Transverse colon (tissue), 4 donors: ENCODE measurements around the gene PRF1. TPM values are rescaled to one million over a fixed set of nuclear protein-coding genes. Genes with fewer than 3 reads are reported as not detected.
"Not testable (repeated sequence)": the region's sequence is repeated elsewhere in the genome, so short reads cannot be mapped to it uniquely, and the experiment has no call there.

Experiments
- DNase-seq: peaks from one replicate; pipeline ENCODE4 v3.0.0-alpha.2; 2019
- H3K27ac ChIP-seq, 4 donors: fragments of 200-600 bp; sonication (generic); 2 replicates each; pipeline ENCODE4 v1.5.1; 2016 to 2018; ENCODE audit warnings: inconsistent platforms in 4 of 4
- H3K27me3 ChIP-seq: fragments of 200-600 bp; sonication (generic); 2 replicates; pipeline ENCODE4 v1.5.1; 2017; ENCODE audit warnings: inconsistent platforms
- H3K36me3 ChIP-seq, 4 donors: fragments of 200-600 bp; sonication (generic); 2 replicates each; pipeline ENCODE4 v1.5.1; 2017 to 2019; ENCODE audit warnings: inconsistent platforms in 4 of 4
- H3K4me1 ChIP-seq, 4 donors: fragments of 200-600 bp; sonication (generic); 2 replicates each; pipeline ENCODE4 v1.5.1; 2017 to 2020; ENCODE audit warnings: inconsistent platforms in 4 of 4
- H3K4me3 ChIP-seq, 4 donors: fragments of 200-600 bp; sonication (generic); 1 replicate in 1 of 4; 2 replicates in 3 of 4; pipeline versions ENCODE4 v1.5.1 to v1.6.1; 2017 to 2019; ENCODE audit warnings: inconsistent platforms in 4 of 4
- H3K9me3 ChIP-seq, 2 donors: fragments of 200-600 bp; sonication (generic); 2 replicates each; pipeline ENCODE4 v1.5.1; 2017 to 2019; ENCODE audit warnings: inconsistent platforms in 2 of 2
- EP300 ChIP-seq: sonication (generic); formaldehyde crosslinking; IDR thresholded peaks from one replicate; pipeline ENCODE4 v1.6.1; 2017; ENCODE audit warnings: antibody characterized with exemption, low read depth
- POLR2A ChIP-seq: fragments of 450-650 bp; IDR thresholded peaks from one replicate; pipeline ENCODE4 v1.6.1; 2016; ENCODE audit warnings: antibody characterized with exemption, mild to moderate bottlenecking, moderate library complexity
- POLR2AphosphoS5 ChIP-seq, 3 donors: sonication (generic); formaldehyde crosslinking; IDR thresholded peaks; one replicate each; pipeline ENCODE4 v1.6.1; 2016; ENCODE audit warnings: antibody characterized with exemption in 3 of 3
- WGBS, 2 donors: methylation state at CpG; one replicate each; pipeline ENCODE4 v1.1.5; 2018; ENCODE audit warnings: low coverage in 1 of 2; 5-methylcytosine and 5-hydroxymethylcytosine counted together
- in situ Hi-C, 4 donors: fragments of 200-750 bp; cut with MboI; loops; one replicate each; pipeline versions ENCODE4 v1.15.0 to v1.15.1; 2017; ENCODE audit warnings: low sequenced_read_pairs in 3 of 4, low pct_ligation_motif_present in 1 of 4, low pct_unique_long_range_greater_than_20kb in 1 of 4
- intact Hi-C: fragments of 100-400 bp; cut with DNase I; formaldehyde crosslinking; loops from one replicate; pipeline ENCODE4 v1.15.1; 2023; ENCODE audit warnings: low total_unique reads
- total RNA-seq, 4 donors: library from RNA; depleted of rRNA; stranded (reverse); fragments of >200 nt; gene quantifications; one replicate each; pipeline ENCODE4 v1.1.0, GENCODE V29; 2016
- TF ChIP-seq, protein P1 (sequence below), 5 experiments: fragments of 200-600 bp in 3 of 5; fragments of 450-650 bp in 2 of 5; sonication (generic) in 3 of 5; IDR thresholded peaks; 1 replicate in 2 of 5; 2 replicates in 3 of 5; pipeline ENCODE4 v1.5.1; 2016 to 2017; ENCODE audit warnings: antibody characterized with exemption in 5 of 5, inconsistent platforms in 3 of 5, mild to moderate bottlenecking in 2 of 5, moderate library complexity in 1 of 5

PRF1 gene
- total RNA-seq, 4 donors from 2014 or later, result 0.80 to 12.7 (median 6.0) TPM

DNA sequence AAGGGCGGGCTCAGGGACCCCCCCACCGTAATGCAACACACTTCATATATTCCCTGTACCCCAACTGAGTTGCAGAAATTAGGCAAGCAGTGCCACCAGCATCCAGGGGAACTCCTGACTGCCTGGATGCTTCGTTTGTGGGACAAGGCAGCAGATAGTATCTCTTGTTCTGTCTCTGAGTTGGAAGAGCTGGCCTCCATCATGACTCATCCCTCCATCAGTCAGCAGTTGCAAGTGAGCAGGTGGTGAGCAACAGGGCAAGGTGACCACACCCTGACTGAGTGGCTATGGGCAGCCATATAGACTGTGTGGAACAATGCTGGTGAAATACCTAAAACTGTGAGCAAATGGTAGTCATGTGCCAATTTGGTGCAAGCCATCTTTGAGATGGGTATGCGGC lies 47.0 kb upstream of the PRF1 start:
- intact Hi-C loops (no loop called here), in situ Hi-C loops (no loop called here)
- no peaks in the 10 kb centered on the region for H3K4me1 ChIP-seq
- no peak overlapping the region for H3K4me3 ChIP-seq
- TF ChIP-seq POLR2A, result no peak
- TF ChIP-seq, protein P1, sequence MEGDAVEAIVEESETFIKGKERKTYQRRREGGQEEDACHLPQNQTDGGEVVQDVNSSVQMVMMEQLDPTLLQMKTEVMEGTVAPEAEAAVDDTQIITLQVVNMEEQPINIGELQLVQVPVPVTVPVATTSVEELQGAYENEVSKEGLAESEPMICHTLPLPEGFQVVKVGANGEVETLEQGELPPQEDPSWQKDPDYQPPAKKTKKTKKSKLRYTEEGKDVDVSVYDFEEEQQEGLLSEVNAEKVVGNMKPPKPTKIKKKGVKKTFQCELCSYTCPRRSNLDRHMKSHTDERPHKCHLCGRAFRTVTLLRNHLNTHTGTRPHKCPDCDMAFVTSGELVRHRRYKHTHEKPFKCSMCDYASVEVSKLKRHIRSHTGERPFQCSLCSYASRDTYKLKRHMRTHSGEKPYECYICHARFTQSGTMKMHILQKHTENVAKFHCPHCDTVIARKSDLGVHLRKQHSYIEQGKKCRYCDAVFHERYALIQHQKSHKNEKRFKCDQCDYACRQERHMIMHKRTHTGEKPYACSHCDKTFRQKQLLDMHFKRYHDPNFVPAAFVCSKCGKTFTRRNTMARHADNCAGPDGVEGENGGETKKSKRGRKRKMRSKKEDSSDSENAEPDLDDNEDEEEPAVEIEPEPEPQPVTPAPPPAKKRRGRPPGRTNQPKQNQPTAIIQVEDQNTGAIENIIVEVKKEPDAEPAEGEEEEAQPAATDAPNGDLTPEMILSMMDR (IDR thresholded peaks at IDR 0.05), result no peak
- no peak for TF ChIP-seq EP300
- no peak for TF ChIP-seq POLR2AphosphoS5 (IDR thresholded peaks at IDR 0.05)
- H3K27me3 ChIP-seq, result no peaks in the 10 kb centered on the region
- DNase-seq, result no peak
- H3K36me3 ChIP-seq, result no peaks in the 10 kb centered on the region
- H3K27ac ChIP-seq, result no peak overlapping the region
- no peaks in the 10 kb centered on the region for H3K9me3 ChIP-seq
- WGBS, 2 donors, result 79% methylated on average over 4 of the region's 4 CpGs; no CpG with 5 or more reads in 1 of the 2 donors

DNA sequence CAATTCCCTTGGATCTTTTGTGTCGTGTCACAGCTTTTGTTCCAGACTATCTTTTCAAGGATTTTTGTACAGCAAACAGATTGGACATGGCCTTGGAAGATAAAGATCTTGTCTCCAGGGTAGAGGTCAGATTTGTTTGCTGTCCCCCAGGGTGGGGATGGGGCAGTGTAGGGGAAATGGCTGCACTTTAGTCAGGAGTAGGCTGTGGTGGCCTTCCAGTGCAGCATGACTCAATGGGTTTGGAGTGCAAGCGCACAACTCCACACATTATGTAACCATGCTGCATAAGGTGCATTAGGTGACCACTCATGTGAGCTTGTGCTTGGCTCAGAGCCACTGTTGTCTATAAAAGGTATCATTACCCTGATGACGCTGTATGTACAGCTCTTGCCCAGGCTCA lies 45.9 kb upstream of the PRF1 start:
- whole genome bisulfite sequencing, 2 donors, result 75 to 86% methylated on average over 2 to 3 of the region's 3 CpGs
- intact Hi-C loops, result no loop called here
- in situ Hi-C loops, result no loop called here
- H3K27ac ChIP-seq, result no peak overlapping the region
- no peak overlapping the region for H3K4me3 ChIP-seq
- no peaks in the 10 kb centered on the region for H3K4me1 ChIP-seq
- no peaks in the 10 kb centered on the region for H3K27me3 ChIP-seq
- TF ChIP-seq POLR2A, result no peak
- no peak for TF ChIP-seq POLR2AphosphoS5 (IDR thresholded peaks at IDR 0.05)
- no peak for TF ChIP-seq EP300
- TF ChIP-seq, protein P1 (IDR thresholded peaks at IDR 0.05), result no peak
- no peaks in the 10 kb centered on the region for H3K36me3 ChIP-seq
- no peak for DNase-seq
- no peaks in the 10 kb centered on the region for H3K9me3 ChIP-seq

DNA sequence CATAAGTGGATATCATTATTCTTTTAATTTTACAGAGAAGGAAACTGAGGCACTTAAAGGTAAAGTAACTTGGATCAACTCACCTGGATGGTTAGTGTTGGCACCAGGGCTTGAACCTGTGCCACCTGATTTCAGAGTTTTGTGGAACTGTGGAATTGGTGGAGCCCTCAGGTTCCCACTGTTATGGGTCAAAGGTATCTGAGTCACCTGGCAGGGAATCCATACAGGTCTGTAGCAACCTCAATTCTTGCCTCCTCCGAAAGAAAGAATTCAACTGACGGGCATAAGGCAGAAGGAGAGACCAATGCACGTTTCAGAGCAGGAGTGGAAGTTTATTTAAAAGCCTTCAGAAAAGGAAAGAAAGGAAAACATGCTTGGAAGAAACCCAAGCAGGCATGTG lies 44.5 kb upstream of the PRF1 start:
- H3K4me1 ChIP-seq, result no peaks in the 10 kb centered on the region
- no peaks in the 10 kb centered on the region for H3K27me3 ChIP-seq
- no peaks in the 10 kb centered on the region for H3K36me3 ChIP-seq
- intact Hi-C loops, result no loop called here
- DNase-seq, result no peak
- no peaks in the 10 kb centered on the region for H3K9me3 ChIP-seq
- TF ChIP-seq EP300, result no peak
- no peak for TF ChIP-seq POLR2A
- no peak for TF ChIP-seq POLR2AphosphoS5 (IDR thresholded peaks at IDR 0.05)
- TF ChIP-seq, protein P1 (IDR thresholded peaks at IDR 0.05), result no peak
- in situ Hi-C loops, result no loop called here
- no peak overlapping the region for H3K27ac ChIP-seq
- 50 to 100% methylated on average over 2 to 3 of the region's 3 CpGs for WGBS, 2 donors
- H3K4me3 ChIP-seq, result no peak overlapping the region

DNA sequence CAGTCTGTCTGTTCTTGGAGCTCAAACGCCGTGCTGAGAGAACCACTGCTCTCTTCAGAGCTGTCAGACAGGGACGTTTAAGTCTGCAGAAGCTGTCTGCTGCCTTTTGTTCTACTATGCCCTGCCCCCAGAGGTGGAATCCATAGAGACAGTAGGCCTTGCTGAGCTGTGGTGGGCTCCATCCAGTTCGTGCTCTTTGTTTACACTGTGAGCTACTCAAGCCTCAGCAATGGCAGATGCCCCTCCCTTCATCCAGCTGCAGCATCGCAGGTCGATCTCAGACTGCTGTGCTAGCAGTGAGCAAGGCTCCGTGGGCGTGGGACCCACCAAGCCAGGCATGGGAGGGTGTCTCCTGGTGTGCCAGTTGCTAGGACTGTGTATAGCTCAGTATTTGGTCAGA lies 42.4 kb upstream of the PRF1 start:
- H3K9me3 ChIP-seq, intact Hi-C loops, H3K27me3 ChIP-seq, DNase-seq, H3K4me1 ChIP-seq, in situ Hi-C loops, H3K4me3 ChIP-seq, H3K36me3 ChIP-seq, H3K27ac ChIP-seq: not testable (repeated sequence)
- 56% methylated on average over 8 of the region's 8 CpGs; no CpG with 5 or more reads in 1 of the 2 donors for WGBS, 2 donors

DNA sequence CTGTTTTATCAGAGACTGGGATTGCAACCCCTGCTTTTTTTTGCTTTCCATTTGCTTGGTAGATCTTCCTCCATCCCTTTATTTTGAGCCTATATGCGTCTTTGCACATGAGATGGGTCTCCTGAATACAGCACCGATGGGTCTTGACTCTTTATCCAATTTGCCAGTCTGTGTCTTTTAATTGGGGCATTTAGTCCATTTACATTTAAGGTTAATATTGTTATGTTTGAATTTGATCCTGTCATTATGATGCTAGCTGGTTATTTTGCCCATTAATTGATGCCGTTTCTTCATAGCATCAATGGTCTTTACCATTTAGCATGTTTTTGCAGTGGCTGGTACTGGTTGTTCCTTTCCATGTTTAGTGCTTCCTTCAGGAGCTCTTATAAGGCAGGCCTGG lies 40.7 kb upstream of the PRF1 start:
- intact Hi-C loops, H3K4me1 ChIP-seq, DNase-seq, H3K4me3 ChIP-seq, H3K36me3 ChIP-seq, H3K27me3 ChIP-seq, in situ Hi-C loops, H3K27ac ChIP-seq, H3K9me3 ChIP-seq: not testable (repeated sequence)
- WGBS, 2 donors, result 93 to 100% methylated on average over 1 to 3 of the region's 3 CpGs

DNA sequence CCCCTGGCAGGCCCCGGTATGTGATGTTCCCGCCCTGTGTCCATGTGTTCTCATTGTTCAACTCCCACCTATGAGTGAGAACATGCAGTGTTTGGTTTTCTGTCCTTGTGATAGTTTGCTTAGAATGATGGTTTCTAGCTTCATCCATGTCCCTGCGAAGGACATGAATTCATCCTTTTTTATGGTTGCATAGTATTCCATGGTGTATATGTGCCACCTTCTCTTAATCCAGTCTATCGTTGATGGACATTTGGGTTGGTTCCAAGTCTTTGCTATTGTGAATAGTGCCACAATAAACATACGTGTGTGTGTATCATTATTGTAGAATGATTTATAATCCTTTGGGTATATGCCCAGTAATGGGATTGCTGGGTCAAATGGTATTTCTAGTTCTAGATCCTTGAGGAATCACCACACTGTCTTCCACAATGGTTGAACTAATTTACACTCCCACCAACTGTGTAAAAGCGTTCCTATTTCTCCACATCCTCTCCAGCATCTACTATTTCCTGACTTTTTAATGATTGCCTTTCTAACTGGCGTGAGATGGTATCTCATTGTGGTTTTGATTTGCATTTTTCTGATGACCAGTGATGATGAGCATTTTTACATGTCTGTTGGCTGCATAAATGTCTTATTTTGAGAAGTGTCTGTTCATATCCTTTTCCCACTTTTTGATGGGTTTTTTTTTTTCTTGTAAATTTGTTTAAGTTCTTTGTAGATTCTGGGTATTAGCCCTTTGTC lies 37.3 kb upstream of the PRF1 start:
- H3K9me3 ChIP-seq, H3K36me3 ChIP-seq, in situ Hi-C loops, H3K27me3 ChIP-seq, H3K4me1 ChIP-seq, H3K4me3 ChIP-seq, intact Hi-C loops, DNase-seq, H3K27ac ChIP-seq: not testable (repeated sequence)
- WGBS, 2 donors, result 70 to 78% methylated on average over 5 to 7 of the region's 7 CpGs

DNA sequence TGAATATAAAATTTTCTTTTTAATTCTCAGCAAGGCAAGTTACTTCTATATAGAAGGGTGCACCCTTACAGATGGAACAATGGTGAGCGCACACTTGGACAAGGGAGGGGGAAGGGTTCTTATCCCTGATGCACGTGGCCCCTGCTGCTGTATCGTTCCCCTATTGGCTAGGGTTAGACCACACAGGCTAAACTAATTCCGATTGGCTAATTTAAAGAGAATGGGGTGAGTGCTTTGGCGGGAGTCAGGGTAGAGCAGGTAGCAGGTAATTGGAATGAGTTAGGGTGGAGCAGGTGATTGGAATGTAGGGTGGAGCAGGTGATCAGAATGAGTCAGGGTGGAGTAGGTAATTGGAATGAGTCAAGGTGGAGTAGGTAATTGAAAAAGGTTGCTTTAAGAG lies 32.0 kb upstream of the PRF1 start:
- H3K27me3 ChIP-seq, H3K36me3 ChIP-seq, H3K4me3 ChIP-seq, in situ Hi-C loops, intact Hi-C loops, H3K27ac ChIP-seq, H3K4me1 ChIP-seq, H3K9me3 ChIP-seq, DNase-seq: not testable (repeated sequence)
- 81% methylated on average over 5 of the region's 5 CpGs for WGBS, 2 donors
